Right lobe of liver (tissue), 6 donors: ENCODE results near the gene LDLRAD4. TPM values are rescaled to one million over a fixed set of nuclear protein-coding genes. Genes with fewer than 3 reads are reported as not detected.

Source experiments
- ATAC-seq, 4 donors: fragments of 200-7000 bp; cut with Tn5 transposase; one replicate each; pipeline ENCODE4 v1.9.1; 2020; ENCODE audit warnings: mild to moderate bottlenecking in 4 of 4, moderate library complexity in 4 of 4
- DNase-seq, 3 donors: peaks; one replicate each; pipeline ENCODE4 v3.0.0-alpha.2; 2020
- H3K27ac ChIP-seq, 3 donors: fragments of 200-600 bp; one replicate each; pipeline ENCODE4 v1.8.0; 2022
- H3K27me3 ChIP-seq, 2 donors: fragments of 200-600 bp; one replicate each; pipeline ENCODE4 v1.8.0; 2022
- H3K36me3 ChIP-seq, 4 donors: fragments of 200-600 bp; sonication (generic) in 1 of 4; one replicate each; pipeline versions ENCODE4 v1.5.1 to v1.8.0; 2017 to 2022; ENCODE audit warnings: control low read depth in 1 of 4
- H3K4me1 ChIP-seq, 4 donors: fragments of 200-600 bp; sonication (generic) in 1 of 4; one replicate each; pipeline versions ENCODE4 v1.5.1 to v1.8.0; 2017 to 2022; ENCODE audit warnings: control low read depth in 1 of 4
- H3K4me3 ChIP-seq, 3 donors: fragments of 200-600 bp; one replicate each; pipeline ENCODE4 v1.8.0; 2022
- H3K9me3 ChIP-seq, 4 donors: fragments of 200-600 bp; sonication (generic) in 1 of 4; one replicate each; pipeline versions ENCODE4 v1.5.1 to v1.8.0; 2017 to 2022; ENCODE audit warnings: control low read depth in 1 of 4
- POLR2A ChIP-seq: fragments of 450-650 bp; IDR thresholded peaks from one replicate; pipeline ENCODE4 v1.6.1; 2017; ENCODE audit warnings: antibody characterized with exemption, mild to moderate bottlenecking
- WGBS: methylation state at CpG from one replicate; pipeline ENCODE4 v1.1.6; 2018; ENCODE audit warnings: low coverage, low lambda C conversion rate; ENCODE audit not compliant: insufficient coverage; ENCODE audit errors: missing lambda C conversion rate; 5-methylcytosine and 5-hydroxymethylcytosine counted together
- intact Hi-C, 2 donors: fragments of 100-400 bp; cut with DNase I; formaldehyde crosslinking; loops; one replicate each; pipeline versions ENCODE4 v1.11.2 to v1.14.1; 2022
- total RNA-seq, 6 experiments: library from RNA; depleted of rRNA in 2 of 6; stranded (reverse); fragments of >200 nt in 2 of 6; fragmentation: NEBNext Ultra II Directional in 3 of 6; extraction: Animal tissue kit (Norgen Biotek cat#: 25700) in 3 of 6; gene quantifications; one replicate each; pipeline versions ENCODE4 v1.1.0 to v1.2.4, GENCODE V29; 2016 to 2023
- TF ChIP-seq, protein P1 (sequence below), 4 donors: fragments of 200-600 bp in 3 of 4; fragments of 450-650 bp in 1 of 4; IDR thresholded peaks; one replicate each; pipeline versions ENCODE4 v1.5.1 to v1.8.0; 2016 to 2022; ENCODE audit warnings: antibody characterized with exemption in 4 of 4, mild to moderate bottlenecking in 2 of 4
- donor health status: DM: no; HTN: yes; CAD: no.
- donor health status: DM: no; HTN: no; CAD: no.
- donor health status: DM: no; HTN: no; CAD: no.
- donor health status: DM: no; HTN: yes; CAD: no.
- donor health status: DM: no; HTN: yes; CAD: no.

Gene LDLRAD4
- total RNA-seq, 6 experiments from 2014 or later, result 10.6 to 66.4 (median 18.7) TPM

DNA sequence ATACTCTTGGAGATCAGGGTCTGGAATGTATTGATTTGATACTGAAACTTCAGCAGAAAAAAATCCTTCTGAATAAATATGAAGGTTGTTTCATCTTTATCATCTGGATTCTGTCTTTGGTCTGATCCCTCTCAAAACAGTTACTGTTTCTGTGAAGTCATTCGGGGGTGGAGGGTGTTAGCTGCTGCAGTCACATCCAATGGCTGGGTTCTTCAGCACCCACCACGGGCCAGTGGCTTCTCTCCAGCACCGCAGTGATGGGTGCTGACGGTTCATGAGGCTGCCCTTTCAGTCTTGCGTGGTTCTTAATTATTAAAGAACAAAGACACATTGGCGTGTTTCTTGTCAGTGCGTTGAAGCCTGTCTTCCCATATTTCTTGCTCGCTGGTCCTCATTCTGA lies 148.0 kb downstream of the LDLRAD4 start:
- Histone ChIP-seq H3K36me3 (no peaks in the 10 kb centered on the region), H3K27ac (no peak overlapping the region), H3K9me3 (no peaks in the 10 kb centered on the region), H3K27me3 (no peaks in the 10 kb centered on the region), H3K4me1 (peaks cover 0 to 9% (median 3%) of the 10 kb centered on the region in 4 donors), H3K4me3 (no peak overlapping the region)
- no peak for ATAC-seq
- 87% methylated on average over 8 of the region's 8 CpGs for WGBS
- intact Hi-C loops, result no loop called here
- DNase-seq, result no peak
- TF ChIP-seq POLR2A, result no peak
- TF ChIP-seq, protein P1, sequence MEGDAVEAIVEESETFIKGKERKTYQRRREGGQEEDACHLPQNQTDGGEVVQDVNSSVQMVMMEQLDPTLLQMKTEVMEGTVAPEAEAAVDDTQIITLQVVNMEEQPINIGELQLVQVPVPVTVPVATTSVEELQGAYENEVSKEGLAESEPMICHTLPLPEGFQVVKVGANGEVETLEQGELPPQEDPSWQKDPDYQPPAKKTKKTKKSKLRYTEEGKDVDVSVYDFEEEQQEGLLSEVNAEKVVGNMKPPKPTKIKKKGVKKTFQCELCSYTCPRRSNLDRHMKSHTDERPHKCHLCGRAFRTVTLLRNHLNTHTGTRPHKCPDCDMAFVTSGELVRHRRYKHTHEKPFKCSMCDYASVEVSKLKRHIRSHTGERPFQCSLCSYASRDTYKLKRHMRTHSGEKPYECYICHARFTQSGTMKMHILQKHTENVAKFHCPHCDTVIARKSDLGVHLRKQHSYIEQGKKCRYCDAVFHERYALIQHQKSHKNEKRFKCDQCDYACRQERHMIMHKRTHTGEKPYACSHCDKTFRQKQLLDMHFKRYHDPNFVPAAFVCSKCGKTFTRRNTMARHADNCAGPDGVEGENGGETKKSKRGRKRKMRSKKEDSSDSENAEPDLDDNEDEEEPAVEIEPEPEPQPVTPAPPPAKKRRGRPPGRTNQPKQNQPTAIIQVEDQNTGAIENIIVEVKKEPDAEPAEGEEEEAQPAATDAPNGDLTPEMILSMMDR (IDR thresholded peaks at IDR 0.05), result no peak

DNA sequence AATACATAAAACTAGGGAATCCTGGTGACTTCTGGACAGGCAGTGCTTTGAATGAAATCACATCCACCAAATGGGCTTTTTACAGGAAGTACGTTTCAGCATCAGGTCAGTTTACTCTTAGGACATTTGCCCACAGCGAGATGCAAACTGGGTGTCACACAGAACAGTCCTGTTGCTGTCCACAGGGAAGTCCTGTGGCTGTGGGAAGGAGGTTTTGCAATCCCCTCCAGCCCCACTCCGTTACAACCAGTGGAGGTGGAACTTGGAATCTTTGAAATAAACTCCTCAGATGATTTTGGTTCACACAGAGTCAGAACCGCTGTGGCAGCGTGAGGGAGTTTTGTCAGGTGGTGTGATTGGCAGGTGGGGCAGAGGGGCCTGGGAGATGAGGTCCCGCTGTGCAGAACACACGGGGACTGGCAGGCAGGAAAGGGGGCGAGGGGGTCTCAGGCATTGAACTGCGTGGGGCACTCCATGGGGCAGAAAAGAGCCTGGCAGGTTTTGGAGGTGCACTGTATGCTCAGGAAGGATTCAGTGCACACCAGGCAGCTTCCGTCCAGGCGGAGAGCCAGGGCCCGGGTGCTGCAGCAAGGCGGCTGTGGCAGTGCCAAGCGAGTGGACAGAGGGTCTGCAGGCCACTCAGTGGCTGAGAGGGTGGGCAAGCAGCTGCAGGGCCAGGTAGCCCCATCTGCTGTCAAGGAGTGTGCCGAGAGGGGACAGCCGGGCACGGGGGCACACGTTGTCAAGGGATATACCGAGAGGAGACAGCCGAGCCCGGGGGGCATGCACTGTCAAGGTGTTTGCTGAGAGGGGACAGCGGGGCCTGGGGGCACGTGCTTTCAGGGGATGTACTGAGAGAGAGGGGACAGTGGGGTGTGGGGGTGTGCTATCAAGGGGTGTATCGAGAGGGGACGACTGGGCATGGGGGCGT lies 148.7 kb downstream of the LDLRAD4 start:
- no peak overlapping the region for H3K27ac ChIP-seq
- ATAC-seq (peak in 2 of 4 donors; percentile 13 to 39), DNase-seq (no peak)
- H3K9me3 ChIP-seq, result no peaks in the 10 kb centered on the region
- no peak overlapping the region for H3K4me3 ChIP-seq
- H3K27me3 ChIP-seq, result no peaks in the 10 kb centered on the region
- intact Hi-C loops, result no loop called here
- TF ChIP-seq POLR2A, result no peak
- TF ChIP-seq, protein P1 (IDR thresholded peaks at IDR 0.05), result no peak
- H3K4me1 ChIP-seq, result peaks cover 0 to 9% (median 3%) of the 10 kb centered on the region in 4 donors
- WGBS, result 69% methylated on average over 12 of the region's 26 CpGs
- no peaks in the 10 kb centered on the region for H3K36me3 ChIP-seq

DNA sequence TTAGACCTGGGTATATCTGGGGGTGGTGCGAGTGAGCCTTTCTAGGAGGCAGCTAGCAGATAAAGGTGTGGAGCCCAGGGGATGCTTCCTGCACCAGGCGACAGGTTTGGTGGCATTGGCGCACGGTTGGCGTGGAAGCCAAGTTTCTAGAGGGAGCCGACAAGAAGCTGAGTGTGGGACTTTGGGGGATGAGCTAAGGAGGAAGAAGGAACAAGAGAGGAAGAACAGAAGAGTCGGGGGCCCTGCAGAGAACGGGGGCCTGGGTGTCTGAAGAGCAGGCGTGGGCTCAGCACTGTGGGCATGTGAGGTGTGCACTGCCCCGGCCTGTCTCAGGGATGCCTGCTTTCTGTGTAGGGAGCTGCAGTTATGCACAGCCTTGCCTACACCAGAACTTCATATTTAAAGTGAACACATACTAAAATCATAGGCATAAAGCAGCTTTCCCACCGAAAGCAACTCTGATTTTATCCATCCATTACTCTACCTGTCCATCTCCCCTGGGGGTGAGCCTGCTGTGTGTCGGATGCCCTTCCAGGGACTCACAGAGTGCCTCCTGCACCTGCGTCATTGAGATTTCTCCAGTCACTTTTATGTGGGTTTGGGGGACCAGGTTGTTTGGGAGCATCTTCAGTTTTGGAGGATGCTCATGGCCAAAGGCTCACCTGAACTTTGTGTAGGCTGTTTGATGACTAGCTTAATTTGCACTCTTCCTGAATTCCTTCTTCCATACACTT lies 149.7 kb downstream of the LDLRAD4 start:
- Histone ChIP-seq H3K27me3 (no peaks in the 10 kb centered on the region), H3K4me1 (peaks cover 0 to 9% (median 3%) of the 10 kb centered on the region in 4 donors), H3K9me3 (no peaks in the 10 kb centered on the region), H3K36me3 (no peaks in the 10 kb centered on the region), H3K27ac (no peak overlapping the region), H3K4me3 (no peak overlapping the region)
- TF ChIP-seq, protein P1 (IDR thresholded peaks at IDR 0.05), result no peak
- TF ChIP-seq POLR2A, result no peak
- ATAC-seq (no peak), DNase-seq (no peak)
- intact Hi-C loops, result no loop called here
- 93% methylated on average over 6 of the region's 13 CpGs for WGBS

DNA sequence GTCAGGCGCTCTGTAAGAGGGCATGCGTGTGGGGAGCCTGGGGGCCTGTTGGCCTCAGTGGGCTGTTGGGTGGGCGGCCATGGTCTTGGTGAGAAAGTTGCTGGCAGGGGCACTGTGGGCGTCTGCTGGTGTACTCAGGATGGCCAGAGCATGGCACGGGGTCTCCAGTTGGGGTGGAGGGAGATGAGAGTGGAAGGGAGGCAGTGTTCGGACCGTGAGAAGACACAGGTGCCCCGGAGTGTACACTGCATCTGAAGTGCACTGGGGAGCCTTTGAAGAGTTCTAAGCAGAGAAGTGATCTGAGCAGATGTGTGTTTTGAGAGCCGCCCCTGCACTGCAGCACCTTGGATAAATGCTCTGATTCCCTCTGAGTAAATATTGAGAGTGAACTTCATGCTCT lies 150.8 kb downstream of the LDLRAD4 start:
- H3K4me3 ChIP-seq, result no peak overlapping the region
- no peaks in the 10 kb centered on the region for H3K36me3 ChIP-seq
- no peak for ATAC-seq
- H3K27ac ChIP-seq, result no peak overlapping the region
- intact Hi-C loops, result no loop called here
- DNase-seq, result no peak
- H3K4me1 ChIP-seq, result peaks cover 0 to 9% (median 2%) of the 10 kb centered on the region in 4 donors
- WGBS, result 90% methylated on average over 2 of the region's 9 CpGs
- no peaks in the 10 kb centered on the region for H3K9me3 ChIP-seq
- TF ChIP-seq POLR2A, result no peak
- TF ChIP-seq, protein P1 (IDR thresholded peaks at IDR 0.05), result no peak
- no peaks in the 10 kb centered on the region for H3K27me3 ChIP-seq
